HPDE6-E6E7 (cell line): ENCODE measurements around the gene FNDC3A.
"Not testable (repeated sequence)": the region's sequence is repeated elsewhere in the genome, so short reads cannot be mapped to it uniquely, and the experiment has no call there.

Experiments
- DNase-seq: peaks from one replicate; pipeline ENCODE4 v3.0.0; 2011; ENCODE audit warnings: missing footprints; ENCODE audit errors: extremely low spot score

Gene FNDC3A

GRCh38 chr13:49030213-49030612, 54.5 kb downstream of the FNDC3A start:
- no peak for DNase-seq

DNA sequence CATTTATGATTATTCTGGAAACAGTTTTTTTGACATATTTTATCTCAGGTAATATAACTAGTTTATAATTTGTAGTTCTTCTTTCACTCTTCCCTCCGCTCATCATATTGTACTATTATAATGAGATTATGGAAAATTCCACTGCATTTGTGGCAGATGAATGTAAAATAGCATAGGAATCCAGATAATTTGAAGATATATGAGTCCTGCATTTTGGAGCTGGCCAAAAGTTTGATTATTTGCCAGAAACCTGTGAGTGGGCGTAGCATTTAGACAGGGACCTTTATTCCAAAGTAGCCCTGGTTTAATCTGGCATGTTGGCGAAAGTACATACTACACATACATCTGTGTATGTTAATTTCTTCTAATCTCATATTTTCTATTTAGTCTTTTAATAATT, 65.2 kb downstream of the FNDC3A start:
- no peak for DNase-seq

DNA sequence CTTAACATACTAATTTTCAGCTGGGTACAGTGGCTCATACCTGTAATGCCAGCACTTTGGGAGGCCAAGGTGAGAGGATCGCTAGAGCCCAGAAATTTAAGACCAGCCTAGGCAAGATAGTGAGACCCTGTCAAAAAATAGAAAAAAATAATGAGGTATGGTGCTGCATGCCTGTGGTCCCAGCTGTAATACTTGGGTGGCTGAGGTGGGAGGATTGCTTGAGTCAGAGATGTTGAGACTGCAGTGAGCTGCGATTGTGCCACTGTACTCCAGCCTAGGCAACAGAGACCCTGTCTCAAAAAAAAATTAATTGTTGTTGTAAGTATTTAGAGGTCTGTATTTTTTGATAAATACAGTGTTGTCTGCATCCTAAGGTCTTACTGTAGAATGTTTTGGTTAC, 66.8 kb downstream of the FNDC3A start:
- DNase-seq, result no peak

DNA sequence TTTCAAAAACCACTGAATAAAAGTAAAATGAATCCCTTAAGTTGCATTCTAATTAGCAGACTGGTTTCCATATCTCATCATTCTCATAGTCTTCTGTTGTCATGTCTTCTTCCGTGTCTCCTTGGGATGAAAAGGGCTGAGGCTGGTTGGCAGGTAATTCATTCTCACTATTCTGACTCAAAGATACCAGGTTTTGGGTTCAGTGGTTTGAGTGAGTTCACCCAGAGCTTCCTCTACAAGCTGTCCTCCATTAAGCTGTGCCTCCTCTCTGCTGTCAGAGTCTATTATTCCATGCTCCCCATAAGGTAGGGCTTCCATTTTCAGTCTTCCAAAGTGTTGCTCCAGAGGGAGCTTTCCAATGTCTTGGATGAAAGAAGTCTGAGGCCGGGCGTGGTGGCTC, 68.3 kb downstream of the FNDC3A start:
- DNase-seq, result no peak

GRCh38 chr13:49044836-49045235, 69.1 kb downstream of the FNDC3A start:
- no peak for DNase-seq

DNA sequence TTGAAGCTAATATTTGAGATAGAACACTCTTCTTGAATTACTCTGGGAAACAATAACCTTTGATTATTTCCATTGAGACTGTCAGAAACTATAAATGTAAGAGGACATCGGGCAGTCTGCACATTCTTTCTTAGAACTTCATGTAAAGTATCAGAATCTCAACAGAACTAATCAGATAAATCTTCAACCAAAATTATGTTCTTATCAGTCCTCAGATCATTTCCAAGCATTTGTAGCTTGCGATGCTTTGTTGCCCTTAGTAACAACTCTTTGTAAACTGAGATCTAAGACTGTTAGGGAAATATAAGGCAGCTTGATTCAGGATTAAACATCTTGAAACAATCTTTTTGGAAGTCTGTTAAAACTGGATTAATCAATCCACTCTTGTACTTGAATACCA, 70.3 kb downstream of the FNDC3A start:
- no peak for DNase-seq

DNA sequence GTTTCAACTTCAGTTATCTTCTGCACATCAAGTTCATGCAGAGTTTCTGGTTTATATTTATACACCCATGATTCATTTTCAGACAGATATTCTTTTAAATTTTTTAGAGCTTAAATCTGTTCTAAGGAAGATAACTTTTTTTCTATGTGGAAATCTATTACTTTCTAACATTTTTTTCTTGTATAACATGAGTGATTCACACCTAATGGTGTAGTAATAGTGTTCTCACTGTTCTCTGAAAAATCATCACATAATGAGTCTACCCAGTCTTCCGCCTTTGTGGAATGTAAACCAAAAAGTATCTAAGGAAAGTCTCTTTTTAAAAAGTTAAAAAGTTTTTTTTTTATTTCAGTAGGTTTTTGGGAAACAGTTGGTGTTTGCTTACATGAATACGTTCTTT, 70.8 kb downstream of the FNDC3A start:
- DNase-seq, result no peak

- no peak for DNase-seq
Measured at GRCh38 chr13:49052813-49053212, 77.1 kb downstream of the FNDC3A start.

- no peak for DNase-seq
Measured at GRCh38 chr13:49053215-49053614, 77.5 kb downstream of the FNDC3A start.

- DNase-seq, result no peak
Measured at GRCh38 chr13:49053906-49054305, 78.2 kb downstream of the FNDC3A start.

- no peak for DNase-seq
Measured at GRCh38 chr13:49055021-49055420, 79.3 kb downstream of the FNDC3A start.

DNA sequence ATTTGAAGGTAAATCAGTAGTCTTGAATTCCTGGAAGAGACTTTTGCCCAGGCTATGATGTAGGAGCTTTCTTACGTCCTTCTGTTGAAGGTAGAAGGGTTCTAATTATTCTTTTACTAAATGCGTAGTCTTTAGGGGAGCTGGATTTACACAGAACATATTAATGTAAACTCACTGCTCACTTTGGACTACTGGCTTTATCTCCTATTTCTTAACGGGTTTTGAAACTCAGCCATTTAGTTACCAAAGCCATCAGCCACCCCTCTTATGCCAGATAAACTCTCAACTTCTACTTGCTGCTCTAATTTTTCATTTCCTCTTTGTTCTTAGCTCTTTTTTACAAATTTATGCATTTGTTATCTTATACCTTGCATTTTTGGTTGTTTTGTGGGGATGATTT, 81.5 kb downstream of the FNDC3A start:
- no peak for DNase-seq

- DNase-seq, result no peak
Measured at GRCh38 chr13:49058761-49059160, 83.0 kb downstream of the FNDC3A start.

DNA sequence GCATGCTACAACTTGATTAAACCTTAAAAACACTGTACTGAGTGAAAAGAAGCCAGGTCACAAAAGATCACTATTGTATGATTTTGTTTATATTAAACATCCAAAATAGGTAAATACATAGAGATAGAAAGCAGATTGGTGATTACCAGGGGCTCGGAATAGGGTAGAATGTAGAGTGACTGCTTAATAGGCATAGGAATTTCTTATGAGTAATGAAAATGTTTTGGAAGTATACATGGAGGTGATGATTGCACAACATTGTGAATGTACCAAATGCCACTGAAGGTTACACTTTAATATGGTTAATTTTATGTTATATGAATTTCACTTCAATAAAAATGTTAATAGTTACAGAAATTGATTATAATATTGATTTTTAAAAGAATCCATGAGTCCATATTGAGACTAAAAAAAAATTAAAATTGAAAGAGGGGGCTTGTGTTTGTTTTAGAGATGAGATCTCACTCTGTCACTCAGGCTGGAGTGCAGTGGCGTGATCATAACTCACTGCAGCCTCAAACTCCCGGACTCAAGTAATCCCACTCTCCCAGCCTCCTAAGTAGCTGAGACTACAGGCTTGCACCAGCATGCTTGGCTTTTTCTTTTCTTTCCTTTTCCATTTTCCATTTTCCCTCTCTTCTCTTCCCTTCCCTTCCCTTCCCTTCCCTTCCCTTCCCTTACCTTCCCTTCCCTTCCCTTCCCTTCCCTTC, 85.1 kb downstream of the FNDC3A start:
- no peak for DNase-seq

- DNase-seq, result not testable (repeated sequence)
Measured at GRCh38 chr13:49061388-49061752, 85.7 kb downstream of the FNDC3A start.

DNA sequence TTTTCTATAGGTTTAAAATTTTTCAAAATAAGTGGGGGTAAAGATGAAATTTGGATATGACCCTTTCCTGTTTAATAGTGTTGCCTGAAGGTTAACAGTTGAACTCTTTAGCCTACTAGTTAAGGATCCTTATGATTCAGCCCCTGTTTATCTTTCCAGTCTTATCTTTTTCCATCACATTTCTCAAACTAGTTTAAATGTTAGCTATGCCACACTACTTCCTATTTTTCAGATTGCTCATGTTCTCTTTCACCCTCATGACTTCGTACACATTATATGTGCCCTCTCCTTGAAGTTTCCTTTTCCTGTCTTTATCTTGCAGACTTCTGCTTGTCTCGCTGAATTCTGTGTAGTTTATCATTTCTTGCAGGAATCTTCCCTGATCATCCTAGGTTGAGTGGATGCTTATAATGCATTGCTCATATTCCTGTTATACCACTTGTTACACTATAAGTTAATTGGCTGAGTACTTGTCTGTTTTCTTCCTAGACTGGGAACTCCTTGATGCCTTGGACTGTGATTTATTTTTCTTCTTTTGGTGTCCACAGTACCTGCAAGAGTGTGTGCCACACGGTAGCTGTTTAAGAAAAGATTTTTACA, 86.7 kb downstream of the FNDC3A start:
- no peak for DNase-seq

DNA sequence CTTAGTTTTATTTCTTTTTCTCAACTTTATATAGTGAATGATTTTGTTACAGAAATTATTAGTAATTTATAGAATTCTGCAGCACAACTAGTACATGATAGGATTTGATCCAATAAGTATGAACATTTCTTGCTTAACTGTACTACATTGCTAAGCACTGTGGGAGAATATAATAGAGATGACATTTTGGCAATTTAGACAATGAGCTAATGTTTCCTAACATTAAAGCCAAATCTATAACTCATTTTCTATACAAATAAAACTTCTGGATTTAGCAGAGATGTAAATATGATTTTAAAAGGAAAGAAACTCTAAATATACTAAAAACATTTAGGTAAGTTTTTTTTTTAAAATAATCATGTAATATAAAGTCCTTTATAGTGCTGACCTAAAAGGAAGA, 87.3 kb downstream of the FNDC3A start:
- no peak for DNase-seq

- DNase-seq, result no peak
Measured at GRCh38 chr13:49063497-49063896, 87.8 kb downstream of the FNDC3A start.

DNA sequence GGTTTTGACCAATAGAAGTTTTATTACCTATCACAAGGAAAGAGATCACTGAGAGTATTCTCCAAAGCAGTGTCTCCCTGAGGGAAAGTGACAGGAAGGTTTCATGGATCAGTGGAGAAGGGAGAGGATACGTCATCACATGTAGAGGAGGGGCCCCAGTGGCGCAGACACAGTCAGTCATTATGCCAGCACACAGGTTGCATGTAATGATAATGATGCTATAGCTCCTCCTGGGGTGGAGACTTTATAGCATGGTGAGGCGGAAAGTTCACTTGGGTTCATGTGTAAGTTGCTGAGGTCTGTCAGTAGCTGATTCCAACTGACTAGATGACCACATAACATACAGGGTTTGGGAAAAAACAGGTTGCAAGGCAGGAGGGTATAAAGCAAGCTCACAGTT, 88.8 kb downstream of the FNDC3A start:
- DNase-seq, result no peak

DNA sequence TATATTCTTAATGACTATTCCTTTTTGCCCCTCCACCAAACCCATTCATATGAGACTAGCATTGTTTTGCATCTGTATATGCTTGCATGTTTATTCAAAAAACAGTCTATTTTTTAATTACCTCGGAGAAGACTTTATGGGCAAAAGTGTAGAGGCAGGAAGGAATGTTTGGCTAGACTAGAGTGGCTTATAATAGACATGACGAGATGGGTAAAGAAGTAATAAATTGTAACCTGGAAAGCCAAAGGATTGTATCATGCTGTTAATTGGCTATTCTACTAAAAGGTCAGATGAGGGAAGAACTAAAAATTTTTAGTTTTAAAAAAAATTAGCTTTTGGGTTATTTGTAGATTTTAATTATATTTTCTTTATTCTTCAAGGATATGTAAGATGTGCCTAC, 91.1 kb downstream of the FNDC3A start:
- no peak for DNase-seq

- DNase-seq, result not testable (repeated sequence)
Measured at GRCh38 chr13:49068498-49068897, 92.8 kb downstream of the FNDC3A start.

DNA sequence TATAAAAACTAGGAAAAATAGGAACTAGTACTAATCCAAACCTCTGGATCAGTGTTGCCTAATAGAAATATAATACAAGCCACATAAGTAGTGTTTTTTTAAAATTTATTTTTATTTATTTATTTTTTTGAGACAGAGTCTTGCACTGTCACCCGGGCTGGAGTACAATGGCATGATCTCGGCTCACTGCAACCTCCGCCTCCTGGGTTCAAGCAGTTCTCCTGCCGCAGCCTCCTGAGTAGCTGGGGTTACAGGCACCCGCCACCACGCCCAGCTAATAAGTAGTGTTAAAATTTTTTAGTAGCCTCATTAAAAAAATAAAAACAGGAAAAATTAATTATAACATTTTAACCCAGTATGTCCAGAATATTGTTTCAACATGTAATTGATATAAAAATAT, 94.3 kb downstream of the FNDC3A start:
- not testable (repeated sequence) for DNase-seq

- DNase-seq, result no peak
Measured at GRCh38 chr13:49071341-49071937, 95.7 kb downstream of the FNDC3A start.
